ENCODE data around the gene MAD1L1. TPM values are rescaled to one million over a fixed set of nuclear protein-coding genes. Genes with fewer than 3 reads are reported as not detected.

The MAD1L1 gene
- total RNA-seq, 2 experiments from 2014 or later = 157 to 160 TPM

DNA sequence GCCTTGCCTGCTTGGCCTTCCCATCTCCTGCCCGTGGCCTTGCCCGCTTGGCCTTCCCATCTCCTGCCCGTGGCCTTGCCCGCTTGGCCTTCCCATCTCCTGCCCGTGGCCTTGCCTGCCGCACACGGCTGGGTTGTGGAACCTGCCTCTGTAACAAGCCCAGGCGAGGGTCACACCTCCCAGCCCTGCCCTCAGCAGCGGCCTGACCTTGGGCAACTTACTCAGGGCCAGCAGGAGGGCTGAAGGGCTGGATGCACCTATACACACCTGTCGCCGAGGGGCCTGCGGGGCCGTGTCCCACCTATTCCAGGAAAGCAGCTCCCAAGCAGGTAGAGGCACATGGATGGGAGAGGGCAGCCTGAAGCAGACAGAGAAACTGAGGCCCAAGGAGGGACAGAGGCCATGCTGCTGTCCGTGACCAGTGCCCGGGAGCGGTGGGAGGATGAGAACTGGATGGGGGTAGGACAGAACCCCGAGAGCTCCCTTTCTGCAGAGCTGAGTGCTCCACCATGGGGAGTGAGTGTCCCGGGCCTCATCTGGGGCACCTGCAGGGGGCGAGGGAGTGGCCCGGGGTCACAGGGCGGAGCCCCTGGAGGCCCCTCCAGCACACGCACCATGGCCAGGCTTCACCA, 285.0 kb downstream of the MAD1L1 start:
- H3K4me1 Mint-ChIP-seq (ENCODE audit: low read depth) = peaks cover 34% of the 10 kb centered on the region
- CTCF ChIA-PET = no interaction called here
- no peaks in the 10 kb centered on the region for H3K9me3 ChIP-seq (ENCODE audit: control insufficient read depth in 1 of 2, insufficient read depth in 1 of 2, low read length in 2 of 2)
- H3K27me3 Mint-ChIP-seq = no peaks in the 10 kb centered on the region
- ATAC-seq (ENCODE audit: poor library complexity) (no peak), DNase-seq (no peak)
- no peak overlapping the region for H3K4me3 Mint-ChIP-seq
- peaks cover 39% of the 10 kb centered on the region for H3K4me1 ChIP-seq (ENCODE audit: insufficient read depth, low read length)
- H3K36me3 ChIP-seq (ENCODE audit: insufficient read depth, low read length) = no peaks in the 10 kb centered on the region
- intact Hi-C loops (cut with DNase I, micrococcal nuclease) = no loop called here
- H3K27me3 ChIP-seq (ENCODE audit: control insufficient read depth in 1 of 2, insufficient read depth in 2 of 2, low read length in 2 of 2) = no peaks in the 10 kb centered on the region
- no peak overlapping the region for H3K4me3 ChIP-seq (ENCODE audit: low read length)
- H3K9me3 Mint-ChIP-seq = no peaks in the 10 kb centered on the region
- no peaks in the 10 kb centered on the region for H3K36me3 Mint-ChIP-seq (ENCODE audit: low read depth)
- no peak overlapping the region for H3K27ac ChIP-seq (ENCODE audit: low read depth in 1 of 2, low read length in 2 of 2)
- no peak overlapping the region for H3K27ac Mint-ChIP-seq
- POLR2A ChIA-PET = no interaction called here
- TF ChIP-seq, protein P1, sequence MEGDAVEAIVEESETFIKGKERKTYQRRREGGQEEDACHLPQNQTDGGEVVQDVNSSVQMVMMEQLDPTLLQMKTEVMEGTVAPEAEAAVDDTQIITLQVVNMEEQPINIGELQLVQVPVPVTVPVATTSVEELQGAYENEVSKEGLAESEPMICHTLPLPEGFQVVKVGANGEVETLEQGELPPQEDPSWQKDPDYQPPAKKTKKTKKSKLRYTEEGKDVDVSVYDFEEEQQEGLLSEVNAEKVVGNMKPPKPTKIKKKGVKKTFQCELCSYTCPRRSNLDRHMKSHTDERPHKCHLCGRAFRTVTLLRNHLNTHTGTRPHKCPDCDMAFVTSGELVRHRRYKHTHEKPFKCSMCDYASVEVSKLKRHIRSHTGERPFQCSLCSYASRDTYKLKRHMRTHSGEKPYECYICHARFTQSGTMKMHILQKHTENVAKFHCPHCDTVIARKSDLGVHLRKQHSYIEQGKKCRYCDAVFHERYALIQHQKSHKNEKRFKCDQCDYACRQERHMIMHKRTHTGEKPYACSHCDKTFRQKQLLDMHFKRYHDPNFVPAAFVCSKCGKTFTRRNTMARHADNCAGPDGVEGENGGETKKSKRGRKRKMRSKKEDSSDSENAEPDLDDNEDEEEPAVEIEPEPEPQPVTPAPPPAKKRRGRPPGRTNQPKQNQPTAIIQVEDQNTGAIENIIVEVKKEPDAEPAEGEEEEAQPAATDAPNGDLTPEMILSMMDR (IDR thresholded peaks at IDR 0.05) = no peak

DNA sequence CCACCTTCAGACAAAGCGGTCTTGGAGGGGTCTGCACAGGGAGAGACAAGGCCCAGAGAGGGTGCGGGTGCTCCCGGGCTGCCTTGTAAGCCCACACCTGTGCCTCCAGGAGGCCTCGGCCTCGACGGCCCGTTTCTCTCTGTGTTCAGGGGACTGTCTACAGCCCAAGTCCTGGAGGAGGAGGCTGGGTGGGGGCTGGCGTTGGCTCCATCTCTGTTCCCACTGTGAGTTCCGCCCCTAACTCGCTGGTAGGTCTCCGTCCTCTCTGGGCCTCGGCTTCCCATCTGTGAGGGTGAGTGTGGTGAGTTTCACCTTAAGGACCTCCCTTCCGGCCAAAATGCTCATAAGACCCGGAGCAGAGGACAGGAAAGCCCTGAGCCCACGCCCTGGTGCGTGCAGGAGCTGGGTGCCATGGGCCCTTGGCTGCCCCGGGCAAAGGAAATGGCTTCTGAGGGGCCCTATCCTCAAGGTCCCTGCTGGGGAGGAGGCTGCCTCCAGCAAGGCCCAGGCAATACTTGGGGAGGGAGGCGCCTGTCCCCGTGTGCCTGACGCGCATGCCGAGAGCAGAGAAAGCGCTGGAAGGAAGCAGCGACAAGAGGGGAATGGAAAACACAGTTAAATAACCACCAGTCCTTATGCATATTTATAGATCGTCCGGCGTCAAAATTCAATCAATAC, 285.8 kb downstream of the MAD1L1 start:
- Histone ChIP-seq H3K4me3 (ENCODE audit: low read length) (no peak overlapping the region), H3K9me3 (ENCODE audit: control insufficient read depth in 1 of 2, insufficient read depth in 1 of 2, low read length in 2 of 2) (no peaks in the 10 kb centered on the region), H3K27me3 (ENCODE audit: control insufficient read depth in 1 of 2, insufficient read depth in 2 of 2, low read length in 2 of 2) (no peaks in the 10 kb centered on the region), H3K4me1 (ENCODE audit: insufficient read depth, low read length) (peaks cover 47% of the 10 kb centered on the region), H3K36me3 (ENCODE audit: insufficient read depth, low read length) (no peaks in the 10 kb centered on the region), H3K27ac (ENCODE audit: low read depth in 1 of 2, low read length in 2 of 2) (no peak overlapping the region)
- Mint-ChIP-seq H3K36me3 (ENCODE audit: low read depth) (no peaks in the 10 kb centered on the region), H3K27me3 (no peaks in the 10 kb centered on the region), H3K9me3 (no peaks in the 10 kb centered on the region), H3K4me1 (ENCODE audit: low read depth) (peaks cover 40% of the 10 kb centered on the region), H3K27ac (no peak overlapping the region), H3K4me3 (no peak overlapping the region)
- TF ChIP-seq, protein P1 (IDR thresholded peaks at IDR 0.05) = no peak
- ChIA-PET POLR2A (no interaction called here), CTCF (no interaction called here)
- ATAC-seq (ENCODE audit: poor library complexity) (no peak), DNase-seq (peak in 1 of 14 experiments; percentile 3)
- intact Hi-C loops (cut with DNase I, micrococcal nuclease) = no loop called here

DNA sequence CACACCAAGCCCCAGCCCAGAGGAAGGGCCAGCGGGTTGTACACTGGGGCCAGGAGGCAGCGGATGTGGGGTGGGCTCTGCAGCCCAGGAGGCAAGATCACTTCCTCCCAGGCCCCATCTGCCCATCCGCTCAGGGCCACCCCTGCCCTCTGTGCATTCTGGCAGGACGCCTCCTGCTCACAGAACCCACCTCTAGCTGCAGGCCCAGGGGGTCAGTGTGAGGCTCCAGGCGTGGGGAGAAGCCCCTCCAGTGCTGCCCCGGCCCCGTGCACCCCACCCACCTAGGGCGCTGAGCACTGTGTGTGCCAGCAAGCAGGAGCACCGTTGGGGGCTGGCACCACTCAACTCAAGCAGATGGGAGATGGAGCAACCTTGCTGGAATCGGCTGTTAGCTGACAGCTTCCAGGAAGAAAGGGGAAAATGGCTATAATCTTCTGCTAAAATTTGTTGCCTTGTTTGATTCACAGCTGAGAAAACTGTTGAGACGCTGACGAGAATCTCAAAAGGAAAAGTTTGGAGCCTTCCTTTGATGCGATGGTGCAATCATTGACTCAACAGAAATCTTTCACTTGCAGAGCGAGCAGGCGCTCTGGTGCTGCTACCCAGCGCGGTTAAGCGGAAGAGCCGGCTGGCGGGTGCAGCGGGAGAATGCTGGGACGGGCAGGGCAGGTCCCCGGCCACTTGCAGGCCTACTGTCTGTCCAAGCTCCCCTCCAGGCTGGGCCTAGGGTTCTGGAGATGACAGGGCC, 286.5 kb downstream of the MAD1L1 start:
- no peaks in the 10 kb centered on the region for H3K27me3 Mint-ChIP-seq
- CTCF ChIA-PET = no interaction called here
- no peak overlapping the region for H3K4me3 Mint-ChIP-seq
- H3K27ac Mint-ChIP-seq = peak overlapping the region; percentile 30
- H3K4me3 ChIP-seq (ENCODE audit: low read length) = no peak overlapping the region
- H3K4me1 Mint-ChIP-seq (ENCODE audit: low read depth) = peaks cover 40% of the 10 kb centered on the region
- no peak for ATAC-seq (ENCODE audit: poor library complexity)
- peak in 1 of 14 experiments; percentile 4 for DNase-seq
- H3K9me3 ChIP-seq (ENCODE audit: control insufficient read depth in 1 of 2, insufficient read depth in 1 of 2, low read length in 2 of 2) = no peaks in the 10 kb centered on the region
- H3K9me3 Mint-ChIP-seq = no peaks in the 10 kb centered on the region
- H3K27ac ChIP-seq (ENCODE audit: low read depth in 1 of 2, low read length in 2 of 2) = no peak overlapping the region
- H3K36me3 ChIP-seq (ENCODE audit: insufficient read depth, low read length) = no peaks in the 10 kb centered on the region
- intact Hi-C loops (cut with DNase I, micrococcal nuclease) = no loop called here
- TF ChIP-seq, protein P1 (IDR thresholded peaks at IDR 0.05) = no peak
- no peaks in the 10 kb centered on the region for H3K36me3 Mint-ChIP-seq (ENCODE audit: low read depth)
- POLR2A ChIA-PET = no interaction called here
- H3K27me3 ChIP-seq (ENCODE audit: control insufficient read depth in 1 of 2, insufficient read depth in 2 of 2, low read length in 2 of 2) = no peaks in the 10 kb centered on the region
- peaks cover 47% of the 10 kb centered on the region for H3K4me1 ChIP-seq (ENCODE audit: insufficient read depth, low read length)
